Measurements from ENCODE around the gene KCNA5.
A peak's percentile ranks its signal among the peaks of the same experiment; 100 is the strongest.

The KCNA5 gene

GRCh38 chr12:5043589-5044419 is at the start of gene KCNA5:
Gene KCNA5, plus strand, starts transcription at chr12:5043879. Its CDS starts 269 bp downstream, at chr12:5044148.
- no peak for DNase-seq

GRCh38 chr12:4994622-4995021 is 49.1 kb upstream of the KCNA5 start:
- DNase-seq = no peak

GRCh38 chr12:4996714-4997113 is 47.0 kb upstream of the KCNA5 start:
- no peak for DNase-seq

- no peak for DNase-seq
Measured at GRCh38 chr12:4997939-4998338, 45.7 kb upstream of the KCNA5 start.

GRCh38 chr12:5000204-5000603 is 43.5 kb upstream of the KCNA5 start:
- DNase-seq = no peak

GRCh38 chr12:5000658-5001385 is 42.9 kb upstream of the KCNA5 start:
- no peak for DNase-seq

GRCh38 chr12:5003025-5003666 is 40.5 kb upstream of the KCNA5 start:
- peak; percentile 2 to 13 for DNase-seq

- no peak for DNase-seq
Measured at GRCh38 chr12:5008661-5009060, 35.0 kb upstream of the KCNA5 start.

GRCh38 chr12:5010151-5010550 is 33.5 kb upstream of the KCNA5 start:
- no peak for DNase-seq

GRCh38 chr12:5012337-5012736 is 31.3 kb upstream of the KCNA5 start:
- DNase-seq = no peak

GRCh38 chr12:5013266-5013730 is 30.4 kb upstream of the KCNA5 start:
- DNase-seq = no peak

GRCh38 chr12:5014269-5014668 is 29.4 kb upstream of the KCNA5 start:
- DNase-seq = no peak

- DNase-seq = no peak
Measured at GRCh38 chr12:5015711-5016492, 27.8 kb upstream of the KCNA5 start.

GRCh38 chr12:5016526-5016925 is 27.2 kb upstream of the KCNA5 start:
- no peak for DNase-seq

GRCh38 chr12:5017638-5018348 is 25.9 kb upstream of the KCNA5 start:
- DNase-seq = no peak

- DNase-seq = no peak
Measured at GRCh38 chr12:5018677-5019076, 25.0 kb upstream of the KCNA5 start.

GRCh38 chr12:5022025-5022424 is 21.7 kb upstream of the KCNA5 start:
- DNase-seq = no peak

- DNase-seq = peak in 1 of 2 experiments; percentile 19
Measured at GRCh38 chr12:5022465-5023061, 21.1 kb upstream of the KCNA5 start.

GRCh38 chr12:5023842-5024241 is 19.8 kb upstream of the KCNA5 start:
- no peak for DNase-seq

- DNase-seq = no peak
Measured at GRCh38 chr12:5026342-5026938, 17.2 kb upstream of the KCNA5 start.
